HPDE6-E6E7 (cell line): ENCODE measurements around the gene RNF187.
"Not testable (repeated sequence)": the region's sequence is repeated elsewhere in the genome, so short reads cannot be mapped to it uniquely, and the experiment has no call there.

Experiments used
- DNase-seq: peaks from one replicate; pipeline ENCODE4 v3.0.0; 2011; ENCODE audit warnings: missing footprints; ENCODE audit errors: extremely low spot score

RNF187 gene

DNA sequence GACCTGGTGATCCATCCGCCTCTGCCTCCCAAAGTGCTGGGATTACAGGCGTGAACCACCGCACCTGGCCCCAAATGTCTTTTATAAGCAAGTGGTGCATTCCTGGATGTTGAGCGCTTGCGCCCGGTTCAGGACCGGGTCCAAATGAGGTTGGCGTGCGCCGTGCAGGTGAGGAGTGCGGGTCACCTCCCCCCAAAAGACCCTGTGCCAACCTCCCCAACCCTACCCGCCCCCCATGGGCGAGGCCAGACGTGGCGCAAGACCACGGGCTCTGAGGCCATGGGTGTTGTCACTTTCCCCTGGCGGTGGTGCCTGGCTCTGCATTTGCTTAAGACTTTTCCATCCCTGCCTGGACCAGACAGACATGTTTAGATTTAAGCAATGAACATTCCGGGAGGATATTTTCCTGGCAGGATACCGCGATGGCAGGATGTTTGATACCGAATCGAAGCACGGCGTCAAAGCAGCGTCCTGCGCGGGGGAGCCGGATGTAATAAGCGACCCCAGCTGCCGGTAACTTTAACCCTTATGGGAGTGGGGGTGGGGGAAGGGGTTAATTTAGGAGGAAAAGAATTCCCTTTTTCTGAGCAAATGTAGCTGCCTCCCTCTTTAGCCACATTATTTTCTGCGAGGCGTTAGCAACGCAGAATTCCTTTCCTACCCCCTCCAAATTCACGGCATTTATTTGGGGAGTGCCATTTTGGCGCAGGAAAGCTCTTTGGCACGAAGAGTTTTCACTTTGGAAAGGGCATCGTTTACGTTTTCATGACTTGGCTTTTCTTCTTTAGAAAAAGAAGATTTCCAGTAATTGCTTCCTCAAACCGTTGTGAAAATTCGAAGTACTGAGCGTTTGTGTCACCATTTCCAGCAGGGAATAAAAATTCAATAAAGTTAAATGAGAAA lies 27.8 kb upstream of the RNF187 start:
- DNase-seq, result peak; percentile 33

DNA sequence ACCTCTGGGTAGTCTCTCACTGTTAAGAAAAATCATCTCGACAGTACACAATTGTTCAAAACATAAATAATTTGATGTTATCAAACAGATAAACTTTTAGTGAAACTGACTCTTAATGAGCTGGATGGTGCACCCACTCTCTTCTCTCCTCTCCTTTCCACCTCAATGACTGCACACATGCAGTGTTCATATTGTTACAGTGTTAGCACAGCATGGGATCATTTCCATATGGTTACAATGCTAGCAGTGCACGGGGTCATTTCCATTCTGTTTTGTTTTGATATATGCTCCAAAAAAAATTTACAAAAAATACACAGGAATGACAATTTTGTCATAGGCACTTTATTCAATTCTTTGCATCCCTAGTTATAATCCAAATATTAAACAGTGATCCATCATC lies 26.4 kb upstream of the RNF187 start:
- no peak for DNase-seq

- no peak for DNase-seq
Measured at GRCh38 chr1:228462560-228462959, 24.6 kb upstream of the RNF187 start.

DNA sequence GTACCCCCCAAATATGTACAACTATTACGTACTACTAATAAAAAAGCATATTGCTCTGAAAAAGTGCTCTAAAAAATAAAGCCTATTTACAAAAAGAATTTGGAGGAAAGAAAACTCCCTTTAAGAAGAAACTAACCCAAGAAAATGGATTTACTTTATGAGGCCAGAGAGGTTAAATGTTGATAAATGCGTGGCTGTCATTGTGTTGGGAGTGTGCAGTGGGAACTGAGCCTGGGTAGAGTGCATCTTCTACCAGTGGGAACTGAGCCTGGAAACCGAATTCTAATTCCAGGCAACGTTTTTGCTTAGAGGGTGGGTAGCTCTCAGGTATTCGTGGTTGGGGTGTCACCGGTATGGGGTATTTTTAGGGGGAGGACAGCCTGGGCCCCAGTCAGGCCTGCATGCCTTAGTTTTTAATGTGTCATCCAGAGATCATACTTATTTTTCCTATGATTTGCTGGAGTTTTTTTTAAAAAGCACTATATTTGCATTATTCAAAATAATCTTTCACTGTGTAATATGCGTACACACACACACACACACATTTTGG lies 24.1 kb upstream of the RNF187 start:
- no peak for DNase-seq

DNA sequence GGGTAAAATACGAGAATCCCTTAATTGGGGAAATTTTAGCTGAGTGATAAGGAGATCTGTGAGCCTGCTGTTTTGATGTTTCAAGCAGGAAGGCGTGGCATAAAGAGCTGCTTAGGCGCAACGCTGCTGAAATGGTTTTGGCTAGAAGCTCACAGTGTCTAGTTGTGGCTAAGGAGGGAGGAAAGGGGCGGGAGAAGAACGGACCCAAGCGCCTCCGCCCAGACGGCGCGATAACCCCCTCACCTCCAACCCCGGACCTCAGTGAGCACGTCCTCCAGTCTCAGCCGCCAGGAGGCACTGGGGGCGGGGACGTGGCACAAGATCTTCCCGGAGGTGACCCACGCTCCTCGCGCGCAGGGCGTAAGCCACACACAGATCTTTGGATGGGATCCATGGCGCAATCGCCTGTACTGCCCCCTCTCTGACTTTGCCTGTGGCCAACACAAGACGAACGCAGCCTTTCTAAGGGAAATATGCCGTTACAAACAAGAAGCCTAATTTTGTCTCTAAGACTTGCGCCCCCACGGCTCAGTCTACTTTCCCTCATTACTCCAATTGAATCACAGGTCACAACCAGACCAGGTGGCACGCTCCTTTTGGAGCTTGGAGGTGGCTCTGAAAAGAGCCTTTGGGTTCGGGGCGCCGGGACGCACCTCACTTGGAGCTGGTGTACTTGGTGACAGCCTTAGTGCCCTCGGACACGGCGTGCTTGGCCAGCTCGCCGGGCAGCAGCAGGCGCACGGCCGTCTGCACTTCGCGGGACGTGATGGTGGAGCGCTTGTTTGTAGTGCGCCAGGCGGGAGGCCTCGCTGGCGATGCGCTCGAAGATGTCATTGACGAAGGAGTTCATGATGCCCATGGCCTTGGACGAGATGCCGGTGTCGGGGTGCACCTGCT lies 23.4 kb upstream of the RNF187 start:
- no peak for DNase-seq

DNA sequence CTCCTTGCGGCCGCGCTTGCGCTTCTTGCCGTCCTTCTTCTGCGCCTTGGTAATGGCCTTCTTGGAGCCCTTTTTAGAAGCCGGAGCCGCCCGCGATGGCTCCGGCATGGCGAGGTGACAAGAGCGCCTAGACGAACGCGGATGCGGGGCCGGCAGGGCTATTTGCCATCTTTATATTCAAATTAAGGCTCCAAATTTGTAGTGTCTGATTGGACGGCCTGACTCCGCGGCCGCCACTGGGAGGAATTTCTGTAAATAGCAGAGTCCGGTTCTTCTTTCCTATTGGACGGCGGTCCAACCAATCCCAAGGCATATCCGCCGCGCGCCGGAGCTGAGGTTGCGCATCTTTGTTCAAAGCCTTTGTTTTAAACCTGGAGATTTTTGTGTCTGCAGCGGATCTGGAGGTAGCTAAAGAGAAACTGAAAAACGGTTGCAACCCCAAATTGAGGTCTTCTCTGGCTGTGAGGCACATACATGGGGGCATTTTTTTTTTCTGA lies 22.6 kb upstream of the RNF187 start:
- no peak for DNase-seq

GRCh38 chr1:228465141-228465540 lies 22.0 kb upstream of the RNF187 start:
- no peak for DNase-seq

- no peak for DNase-seq
Measured at GRCh38 chr1:228465571-228466146, 21.5 kb upstream of the RNF187 start.

DNA sequence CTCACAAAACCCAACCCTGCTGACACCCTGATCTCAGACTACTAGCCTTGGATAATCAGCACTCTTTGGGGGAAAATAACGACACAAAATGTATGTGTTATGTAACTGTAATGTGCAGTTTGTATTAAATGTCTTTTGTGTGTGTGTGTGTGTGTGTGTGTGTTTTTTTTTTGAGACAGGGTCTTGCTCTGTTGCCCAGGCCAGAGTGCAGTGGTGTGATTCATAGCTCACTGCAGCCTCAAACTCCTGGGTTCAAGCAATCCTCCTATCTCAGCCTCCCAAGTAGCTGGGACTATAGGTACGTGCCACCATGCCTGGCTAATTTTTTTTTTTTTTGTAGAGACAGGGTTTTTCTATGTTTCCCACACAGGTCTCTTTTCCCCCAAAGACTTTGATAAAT lies 19.0 kb upstream of the RNF187 start:
- DNase-seq, result not testable (repeated sequence)

GRCh38 chr1:228469413-228470162 lies 17.6 kb upstream of the RNF187 start:
- no peak for DNase-seq

GRCh38 chr1:228471154-228471761 lies 15.9 kb upstream of the RNF187 start:
- DNase-seq, result no peak

DNA sequence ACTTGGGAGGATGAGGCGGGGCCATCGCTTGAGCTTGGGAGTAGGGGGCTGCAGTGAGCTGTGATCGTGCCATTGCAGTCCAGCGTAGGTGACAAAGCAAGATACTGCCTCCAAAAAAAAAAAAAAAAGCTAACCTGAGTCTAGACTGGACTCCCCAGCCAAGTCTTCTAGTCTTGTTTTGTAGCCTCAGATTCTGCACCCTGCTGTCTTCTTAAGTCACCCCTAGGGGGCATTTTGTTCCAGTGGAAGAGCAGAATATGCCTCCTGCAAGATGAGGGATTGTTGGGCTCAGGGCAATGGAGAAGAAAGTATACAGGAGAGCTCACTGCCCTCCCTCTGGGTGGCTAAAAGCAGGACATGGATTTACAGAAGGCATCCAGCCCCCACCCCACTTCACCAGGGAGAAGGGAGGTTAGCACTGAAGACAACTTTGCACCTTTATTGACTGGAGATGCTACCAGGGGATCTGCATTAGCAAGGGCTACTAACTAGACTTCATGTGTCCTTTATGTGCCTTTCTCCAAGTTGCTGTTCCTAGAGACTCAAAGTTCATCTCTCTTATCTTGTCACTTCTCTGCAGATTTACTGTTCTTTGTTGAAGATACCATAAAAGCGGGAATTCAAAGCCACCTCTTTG lies 15.3 kb upstream of the RNF187 start:
- DNase-seq, result no peak

DNA sequence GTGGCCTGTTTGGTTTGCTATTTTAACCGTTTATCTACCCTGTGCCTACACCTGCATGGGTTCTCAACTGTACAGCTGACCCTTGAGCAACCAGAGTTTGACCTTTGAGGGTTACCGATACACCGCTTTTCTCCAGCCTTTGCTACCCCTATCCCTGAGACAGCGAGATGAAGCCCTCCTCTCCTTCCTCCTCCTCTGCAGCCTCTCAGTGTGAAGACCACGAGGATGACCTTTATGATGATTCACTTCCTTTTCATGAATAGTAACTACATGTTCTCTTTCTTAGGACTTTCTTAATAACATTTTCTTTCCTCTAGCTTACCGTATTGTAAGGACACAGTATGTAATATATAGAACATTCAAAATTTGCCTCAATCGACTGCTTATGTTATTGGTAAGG lies 14.5 kb upstream of the RNF187 start:
- DNase-seq, result no peak

- DNase-seq, result no peak
Measured at GRCh38 chr1:228474507-228474906, 12.7 kb upstream of the RNF187 start.

DNA sequence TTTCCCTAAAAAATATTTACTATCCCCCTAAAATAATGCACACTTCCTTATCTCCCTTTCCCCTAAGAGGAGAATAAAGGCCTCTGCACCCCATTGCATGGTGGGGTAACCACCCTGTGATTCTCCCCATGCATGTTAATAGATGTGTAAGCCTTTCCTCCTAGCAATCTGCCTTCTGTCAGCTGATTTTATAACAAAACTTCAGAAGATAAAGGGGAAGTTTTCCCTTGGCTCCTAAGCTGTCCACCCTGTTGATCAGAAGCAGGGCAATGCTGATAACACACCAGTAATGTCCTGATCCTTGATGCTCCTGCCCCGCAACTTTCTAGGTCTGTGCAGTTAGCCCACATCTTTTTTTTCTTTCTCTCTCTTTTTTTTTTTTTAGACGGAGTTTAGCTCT lies 11.4 kb upstream of the RNF187 start:
- no peak for DNase-seq

GRCh38 chr1:228477263-228477662 lies 9.9 kb upstream of the RNF187 start:
- no peak for DNase-seq

DNA sequence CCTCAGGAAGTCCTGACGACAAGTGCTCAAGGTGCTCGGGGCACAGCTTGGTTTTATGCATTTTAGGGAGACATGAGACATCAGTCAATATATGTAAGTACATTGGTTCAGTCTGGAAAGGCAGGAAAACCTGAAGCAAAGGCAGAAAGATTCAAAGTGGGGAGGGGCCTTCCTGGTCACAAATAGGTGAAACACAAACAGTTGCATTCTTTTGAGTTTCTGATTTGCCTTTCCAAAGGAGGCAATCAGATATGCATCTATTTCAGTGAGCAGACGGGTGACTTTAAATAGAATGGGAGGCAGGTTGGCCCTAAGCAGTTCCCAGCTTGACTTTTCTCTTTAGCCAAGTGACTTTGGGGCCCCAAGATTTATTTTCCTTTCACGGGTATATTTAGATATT lies 8.9 kb upstream of the RNF187 start:
- DNase-seq, result no peak

- DNase-seq, result no peak
Measured at GRCh38 chr1:228478912-228479711, 8.1 kb upstream of the RNF187 start.

GRCh38 chr1:228483789-228484188 lies 3.4 kb upstream of the RNF187 start:
- no peak for DNase-seq
